ENCODE results near the gene TMEM203. TPM values are rescaled to one million over a fixed set of nuclear protein-coding genes. Genes with fewer than 3 reads are reported as not detected.

TMEM203 gene
- polyA plus RNA-seq, 1 of the 3 experiments (the other 2 are of a cell fraction), result 55.6 TPM

DNA sequence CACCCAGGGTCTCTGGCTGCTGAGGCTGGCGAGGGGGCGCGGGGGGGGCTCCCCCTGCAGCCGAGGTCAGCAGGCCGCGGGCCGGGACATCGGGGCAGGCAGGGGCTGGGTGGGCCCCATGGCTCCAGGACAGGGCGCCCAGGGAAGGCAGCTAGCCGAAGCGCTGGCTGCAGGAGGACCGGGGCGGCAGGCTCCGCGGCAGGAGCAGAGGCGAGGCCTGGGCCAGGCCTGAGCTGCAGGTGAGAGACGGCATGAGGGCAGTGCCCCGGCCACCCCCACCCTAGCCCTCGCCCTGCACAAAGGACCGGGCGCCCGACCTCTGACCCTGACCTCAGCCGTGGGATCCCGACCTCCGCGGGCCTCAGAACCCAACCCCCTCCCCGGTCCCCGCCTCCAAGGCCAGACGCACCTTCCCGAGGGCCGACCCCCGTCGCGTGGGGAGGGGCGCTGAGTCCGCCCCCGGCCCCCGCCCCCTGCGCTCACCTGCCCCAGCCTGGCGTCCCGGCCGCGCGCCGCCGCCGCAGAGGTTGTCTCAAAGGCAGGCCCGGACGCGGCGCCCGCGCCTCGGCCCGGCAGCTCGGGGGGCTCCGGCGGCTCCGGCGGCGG, 16.2 kb upstream of the TMEM203 start:
- 49% methylated on average over 6 of the region's 61 CpGs for WGBS (ENCODE audit: low lambda C conversion rate)
- Histone ChIP-seq H3K4me3 (ENCODE audit: low read depth in 2 of 2, low read length in 1 of 2) (peak overlapping the region; percentile 47 to 56; a peak in 3 of 4 replicates), H2AFZ (ENCODE audit: low read depth) (no peak overlapping the region)

More for the DNA sequence above, 16.2 kb upstream of the TMEM203 start:
- Histone ChIP-seq H4K20me1 (ENCODE audit: insufficient read depth) (no peaks in the 10 kb centered on the region), H3K9me2 (no peaks in the 10 kb centered on the region), H3F3A (replicated peaks; ENCODE audit: insufficient read depth) (peaks cover 9% of the 10 kb centered on the region), H3K27me3 (ENCODE audit: insufficient read depth) (no peaks in the 10 kb centered on the region), H3K79me2 (ENCODE audit: insufficient read depth) (no peaks in the 10 kb centered on the region), H3K9ac (no peak overlapping the region), H3K4me1 (ENCODE audit: control insufficient read depth in 1 of 2, insufficient read depth in 2 of 2, low read depth in 1 of 2, low read length in 1 of 2) (peaks cover 5 to 25% of the 10 kb centered on the region in 2 experiments; a peak in 1 of 4 replicates), H3K4me2 (peak overlapping the region; percentile 73; the same call in 1 of the 2 replicates), H3K27ac (ENCODE audit: low read depth in 2 of 2, low read length in 1 of 2) (peak overlapping the region in 1 of 2 experiments; percentile 76; a peak in 2 of 4 replicates), H3K36me3 (replicated peaks in 1 of 2; ENCODE audit: control insufficient read depth in 1 of 2, insufficient read depth in 2 of 2, low read length in 1 of 2) (no peaks in the 10 kb centered on the region), H3K9me3 (no peaks in the 10 kb centered on the region)
- TF ChIP-seq NRF1 (IDR thresholded peaks at IDR 0.05; ENCODE audit: low read depth, low read length), result no peak
- TF ChIP-seq POLR2AphosphoS5 (IDR thresholded peaks at IDR 0.05; ENCODE audit: low read depth, low read length), result no peak
- no peak for TF ChIP-seq FOXJ3 (CRISPR knock-in tag; IDR thresholded peaks at IDR 0.05)
- TF ChIP-seq, protein P1, sequence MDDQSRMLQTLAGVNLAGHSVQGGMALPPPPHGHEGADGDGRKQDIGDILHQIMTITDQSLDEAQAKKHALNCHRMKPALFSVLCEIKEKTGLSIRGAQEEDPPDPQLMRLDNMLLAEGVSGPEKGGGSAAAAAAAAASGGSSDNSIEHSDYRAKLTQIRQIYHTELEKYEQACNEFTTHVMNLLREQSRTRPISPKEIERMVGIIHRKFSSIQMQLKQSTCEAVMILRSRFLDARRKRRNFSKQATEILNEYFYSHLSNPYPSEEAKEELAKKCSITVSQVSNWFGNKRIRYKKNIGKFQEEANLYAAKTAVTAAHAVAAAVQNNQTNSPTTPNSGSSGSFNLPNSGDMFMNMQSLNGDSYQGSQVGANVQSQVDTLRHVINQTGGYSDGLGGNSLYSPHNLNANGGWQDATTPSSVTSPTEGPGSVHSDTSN (IDR thresholded peaks at IDR 0.05), result no peak
- no peak for TF ChIP-seq FOXM1 (IDR thresholded peaks at IDR 0.05; ENCODE audit: low read depth)
- no peak for TF ChIP-seq MEF2A (IDR thresholded peaks at IDR 0.05; ENCODE audit: borderline replicate concordance, low read depth)
- TF ChIP-seq TEAD4 (IDR thresholded peaks at IDR 0.05; ENCODE audit: borderline replicate concordance, insufficient read depth), result no peak
- no peak for TF ChIP-seq RFX5 (IDR thresholded peaks at IDR 0.05; ENCODE audit: low read length)
- TF ChIP-seq CHD2 (IDR thresholded peaks at IDR 0.05; ENCODE audit: low read length, partially characterized antibody), result no peak
- no peak for TF ChIP-seq MXI1 (IDR thresholded peaks at IDR 0.05; ENCODE audit: low read depth, low read length)
- TF ChIP-seq EP300 (IDR thresholded peaks at IDR 0.05; ENCODE audit: borderline replicate concordance in 1 of 2, low read depth in 1 of 2, low read length in 1 of 2), result no peak
- TF ChIP-seq, protein P2, sequence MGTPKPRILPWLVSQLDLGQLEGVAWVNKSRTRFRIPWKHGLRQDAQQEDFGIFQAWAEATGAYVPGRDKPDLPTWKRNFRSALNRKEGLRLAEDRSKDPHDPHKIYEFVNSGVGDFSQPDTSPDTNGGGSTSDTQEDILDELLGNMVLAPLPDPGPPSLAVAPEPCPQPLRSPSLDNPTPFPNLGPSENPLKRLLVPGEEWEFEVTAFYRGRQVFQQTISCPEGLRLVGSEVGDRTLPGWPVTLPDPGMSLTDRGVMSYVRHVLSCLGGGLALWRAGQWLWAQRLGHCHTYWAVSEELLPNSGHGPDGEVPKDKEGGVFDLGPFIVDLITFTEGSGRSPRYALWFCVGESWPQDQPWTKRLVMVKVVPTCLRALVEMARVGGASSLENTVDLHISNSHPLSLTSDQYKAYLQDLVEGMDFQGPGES (IDR thresholded peaks at IDR 0.05; ENCODE audit: low read depth, low read length), result no peak
- TF ChIP-seq EZH2phosphoT487 (IDR thresholded peaks at IDR 0.05; ENCODE audit: borderline replicate concordance, low read depth), result no peak
- TF ChIP-seq ELF1 (IDR thresholded peaks at IDR 0.05), result no peak
- TF ChIP-seq, protein P3, sequence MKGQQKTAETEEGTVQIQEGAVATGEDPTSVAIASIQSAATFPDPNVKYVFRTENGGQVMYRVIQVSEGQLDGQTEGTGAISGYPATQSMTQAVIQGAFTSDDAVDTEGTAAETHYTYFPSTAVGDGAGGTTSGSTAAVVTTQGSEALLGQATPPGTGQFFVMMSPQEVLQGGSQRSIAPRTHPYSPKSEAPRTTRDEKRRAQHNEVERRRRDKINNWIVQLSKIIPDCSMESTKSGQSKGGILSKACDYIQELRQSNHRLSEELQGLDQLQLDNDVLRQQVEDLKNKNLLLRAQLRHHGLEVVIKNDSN (IDR thresholded peaks at IDR 0.05; ENCODE audit: borderline replicate concordance, low read depth), result no peak
- TF ChIP-seq, protein P4, sequence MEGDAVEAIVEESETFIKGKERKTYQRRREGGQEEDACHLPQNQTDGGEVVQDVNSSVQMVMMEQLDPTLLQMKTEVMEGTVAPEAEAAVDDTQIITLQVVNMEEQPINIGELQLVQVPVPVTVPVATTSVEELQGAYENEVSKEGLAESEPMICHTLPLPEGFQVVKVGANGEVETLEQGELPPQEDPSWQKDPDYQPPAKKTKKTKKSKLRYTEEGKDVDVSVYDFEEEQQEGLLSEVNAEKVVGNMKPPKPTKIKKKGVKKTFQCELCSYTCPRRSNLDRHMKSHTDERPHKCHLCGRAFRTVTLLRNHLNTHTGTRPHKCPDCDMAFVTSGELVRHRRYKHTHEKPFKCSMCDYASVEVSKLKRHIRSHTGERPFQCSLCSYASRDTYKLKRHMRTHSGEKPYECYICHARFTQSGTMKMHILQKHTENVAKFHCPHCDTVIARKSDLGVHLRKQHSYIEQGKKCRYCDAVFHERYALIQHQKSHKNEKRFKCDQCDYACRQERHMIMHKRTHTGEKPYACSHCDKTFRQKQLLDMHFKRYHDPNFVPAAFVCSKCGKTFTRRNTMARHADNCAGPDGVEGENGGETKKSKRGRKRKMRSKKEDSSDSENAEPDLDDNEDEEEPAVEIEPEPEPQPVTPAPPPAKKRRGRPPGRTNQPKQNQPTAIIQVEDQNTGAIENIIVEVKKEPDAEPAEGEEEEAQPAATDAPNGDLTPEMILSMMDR (IDR thresholded peaks at IDR 0.05), result no peak
- TF ChIP-seq GABPA (IDR thresholded peaks at IDR 0.05; ENCODE audit: low read depth), result no peak
- peak; percentile 63 for DNase-seq
- ChIA-PET POLR2A (interaction anchor here (1.8 to 2.9 kb wide), 2 partner anchors 33 to 92 kb away, joined by 6 to 12 read pairs; partner anchors contain the start of genes ANAPC2 and SSNA1), CTCF (interaction anchor here (1.4 to 7.7 kb wide), 6 partner anchors 15 to 175 kb away, joined by 3 to 95 read pairs (median 4); partner anchors contain the start of genes NELFB and NPDC1)
